ENCODE data around the gene UBE2F.
A peak's percentile ranks its signal among the peaks of the same experiment; 100 is the strongest.
"Not testable (repeated sequence)": the region's sequence is repeated elsewhere in the genome, so short reads cannot be mapped to it uniquely, and the experiment has no call there.

The UBE2F gene

GRCh38 chr2:237943395-237944094, 23.3 kb upstream of the UBE2F start:
- DNase-seq (ENCODE audit: extremely low read depth in 1 of 2, low read depth in 1 of 2): no peak

DNA sequence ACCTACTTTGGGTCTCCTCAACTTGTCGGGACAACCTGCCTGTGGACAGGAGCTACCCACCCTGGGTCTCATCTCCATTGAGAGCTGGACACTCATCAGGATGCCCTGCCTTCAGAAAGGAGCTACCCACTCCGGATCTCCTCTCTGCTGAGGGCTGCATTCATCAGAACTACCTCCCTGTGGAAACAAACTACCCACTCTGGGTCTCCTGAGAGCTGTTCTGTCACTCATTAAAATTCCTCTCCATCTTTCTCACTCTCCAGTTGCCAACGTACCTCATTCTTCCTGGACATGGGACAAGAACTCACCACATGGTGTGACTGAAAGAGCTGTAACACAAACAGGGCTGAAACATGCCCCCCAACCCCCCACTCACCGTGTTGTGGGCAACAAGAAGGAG, 22.5 kb upstream of the UBE2F start:
- DNase-seq (ENCODE audit: extremely low read depth in 1 of 2, low read depth in 1 of 2): no peak

- no peak for DNase-seq (ENCODE audit: extremely low read depth in 1 of 2, low read depth in 1 of 2)
Observed at GRCh38 chr2:237946423-237946822, 20.4 kb upstream of the UBE2F start.

DNA sequence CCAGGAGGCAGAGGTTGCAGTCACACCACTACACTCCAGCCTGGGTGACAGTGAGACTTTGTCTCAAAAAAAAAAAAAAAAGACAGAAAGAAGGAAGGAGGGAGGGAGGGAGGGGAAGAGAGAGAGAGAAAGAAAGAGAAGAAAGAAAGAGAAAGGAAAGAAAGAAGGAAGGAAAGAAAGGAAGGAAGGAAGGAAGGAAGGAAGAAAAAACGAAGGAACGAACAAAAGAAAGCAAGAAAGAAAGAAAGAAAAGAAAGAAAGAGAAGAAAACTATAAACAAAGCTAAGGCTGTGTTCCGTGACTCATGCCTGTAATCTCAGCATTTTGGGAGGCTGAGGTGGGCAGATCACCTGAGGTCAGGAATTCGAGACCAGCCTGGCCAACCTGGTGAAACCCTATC, 15.5 kb upstream of the UBE2F start:
- DNase-seq (ENCODE audit: extremely low read depth in 1 of 2, low read depth in 1 of 2): not testable (repeated sequence)

DNA sequence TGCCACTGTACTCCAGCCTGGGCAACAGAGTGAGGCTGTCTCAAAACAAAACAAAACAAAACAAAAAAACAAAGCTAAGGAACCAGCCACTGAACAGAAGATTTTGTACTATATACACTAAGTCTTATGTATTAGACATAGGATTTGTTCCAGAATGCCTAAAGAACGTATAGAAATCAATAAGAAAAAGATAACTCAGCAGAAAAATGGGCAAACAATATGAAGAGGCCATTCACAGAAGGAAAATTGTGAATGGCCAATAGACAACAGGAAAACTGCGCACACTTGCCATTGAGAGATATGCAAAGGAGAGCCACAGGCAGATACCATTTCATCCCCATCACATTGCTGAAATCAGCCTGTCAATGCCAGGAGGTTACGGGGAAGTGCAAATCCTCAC, 14.9 kb upstream of the UBE2F start:
- DNase-seq (ENCODE audit: extremely low read depth in 1 of 2, low read depth in 1 of 2): no peak

GRCh38 chr2:237952851-237953250, 14.0 kb upstream of the UBE2F start:
- DNase-seq (ENCODE audit: extremely low read depth in 1 of 2, low read depth in 1 of 2): no peak

DNA sequence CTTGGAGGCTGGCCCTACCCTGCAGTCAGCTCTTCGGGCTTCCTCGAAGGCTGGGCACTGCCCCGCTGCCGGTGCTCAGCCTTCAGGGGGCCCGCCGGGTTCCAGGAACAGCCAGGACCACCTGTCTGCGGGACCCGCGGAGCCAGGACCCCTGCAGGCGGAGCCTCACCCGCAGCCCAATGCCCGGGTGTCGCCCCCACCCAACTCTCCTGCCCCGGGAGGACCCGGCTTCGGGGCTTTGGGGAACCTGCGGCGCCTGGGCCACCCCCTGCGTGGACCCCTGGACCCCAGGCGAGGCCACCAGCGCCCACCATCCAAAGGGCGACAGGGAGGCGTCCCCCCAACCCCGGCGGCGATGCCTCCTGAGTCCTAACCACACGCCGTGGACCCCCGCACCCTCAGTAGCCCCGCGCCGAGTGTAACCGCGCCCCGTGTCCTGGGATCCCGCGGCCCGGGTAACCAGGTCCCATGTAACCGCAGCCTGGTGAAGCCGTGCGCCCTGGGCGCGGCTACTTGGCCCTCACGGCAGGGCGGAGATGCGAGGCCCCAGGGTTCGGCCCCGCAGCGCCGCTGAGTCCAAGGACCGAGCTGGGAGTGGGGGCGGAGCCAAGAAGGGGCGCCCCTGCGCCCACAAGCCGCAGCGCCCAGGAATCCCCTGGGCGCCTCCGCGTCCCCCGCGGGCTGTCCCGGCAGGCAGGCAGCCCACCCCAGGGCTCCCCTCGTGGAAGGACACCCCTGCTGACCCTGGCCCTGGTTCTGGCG, 11.0 kb upstream of the UBE2F start:
- no peak for DNase-seq (ENCODE audit: extremely low read depth in 1 of 2, low read depth in 1 of 2)

DNA sequence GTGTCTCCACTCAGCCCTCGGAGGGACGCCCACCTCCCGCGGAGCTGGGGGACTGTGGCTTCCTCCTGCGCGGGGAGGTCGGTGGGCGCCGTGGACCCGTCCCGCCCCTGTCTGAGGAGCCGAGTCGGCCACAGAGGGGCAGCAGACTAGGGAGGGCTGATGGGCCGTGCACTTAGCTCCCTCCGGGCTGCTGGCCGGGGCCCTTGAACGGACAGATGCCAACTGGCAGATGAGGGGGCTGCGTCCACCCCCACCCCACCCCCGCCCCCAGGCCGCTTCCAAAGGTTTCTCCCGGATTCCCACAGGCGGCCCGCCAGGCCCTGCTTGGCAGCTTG, 10.4 kb upstream of the UBE2F start:
- DNase-seq (ENCODE audit: extremely low read depth in 1 of 2, low read depth in 1 of 2): no peak

DNA sequence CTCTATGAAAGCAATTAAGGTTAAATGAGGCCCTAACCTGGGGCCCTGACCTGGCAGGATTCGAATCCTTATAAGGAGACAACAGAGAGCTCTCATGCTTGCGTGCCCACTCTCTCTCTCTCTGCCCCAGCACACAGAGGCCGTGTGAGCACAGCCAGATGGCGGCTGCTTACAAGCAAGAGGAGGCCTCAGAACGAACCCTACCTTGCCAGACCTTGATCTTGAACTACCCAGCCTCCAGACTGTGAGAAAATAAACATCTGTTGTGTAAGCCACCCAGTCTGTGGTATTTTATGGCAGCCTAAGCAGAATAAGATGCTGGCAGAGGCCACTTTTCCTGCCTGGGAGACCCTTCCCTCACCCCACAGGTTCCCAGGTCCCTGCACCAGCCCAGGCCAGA, 5.2 kb upstream of the UBE2F start:
- DNase-seq (ENCODE audit: extremely low read depth in 1 of 2, low read depth in 1 of 2): no peak

GRCh38 chr2:237962432-237963084, 4.3 kb upstream of the UBE2F start:
- DNase-seq (ENCODE audit: extremely low read depth in 1 of 2, low read depth in 1 of 2): no peak

GRCh38 chr2:237963490-237963991, 3.3 kb upstream of the UBE2F start:
- not testable (repeated sequence) for DNase-seq (ENCODE audit: extremely low read depth in 1 of 2, low read depth in 1 of 2)

GRCh38 chr2:237964194-237964577, 2.6 kb upstream of the UBE2F start:
- DNase-seq (ENCODE audit: extremely low read depth in 1 of 2, low read depth in 1 of 2): no peak

DNA sequence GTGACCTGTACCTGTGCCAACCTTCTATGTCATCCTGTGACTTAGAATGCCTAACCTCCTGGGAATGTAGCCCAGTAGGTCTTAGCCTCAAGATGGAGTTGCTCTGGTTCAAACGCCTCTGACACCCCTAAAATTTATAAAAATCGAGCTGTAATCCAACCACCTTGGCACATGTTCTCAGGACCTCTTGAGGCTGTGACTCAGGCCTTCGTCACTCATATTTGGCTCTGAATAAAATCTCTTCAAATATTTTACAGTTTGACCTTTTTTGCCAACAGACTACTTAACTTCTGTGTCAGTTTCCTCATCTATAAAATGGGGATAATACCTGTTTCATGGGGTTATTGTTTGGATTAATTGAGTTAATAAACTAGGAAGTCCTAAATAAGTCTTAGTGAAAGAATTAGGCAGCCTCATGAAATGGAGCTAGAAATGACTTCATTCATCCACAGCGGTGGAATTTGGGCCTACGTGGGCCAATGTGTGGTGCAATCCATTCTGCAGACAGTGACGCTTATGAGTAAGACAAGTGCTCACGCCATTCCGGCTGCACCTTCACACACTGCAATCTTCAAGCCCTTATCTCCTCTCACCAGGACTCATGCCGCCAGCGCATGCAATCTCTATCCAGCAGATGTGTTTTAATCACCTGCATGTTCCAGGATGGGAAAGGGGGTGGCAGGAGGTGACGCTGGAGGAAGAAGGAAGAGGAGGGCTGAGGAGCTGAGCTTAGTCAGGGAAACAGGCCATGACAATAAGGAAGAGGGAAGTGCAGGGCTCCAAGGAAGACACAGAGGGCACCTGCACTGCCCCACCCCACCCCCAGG, 2.0 kb upstream of the UBE2F start:
- DNase-seq (ENCODE audit: extremely low read depth in 1 of 2, low read depth in 1 of 2): no peak

DNA sequence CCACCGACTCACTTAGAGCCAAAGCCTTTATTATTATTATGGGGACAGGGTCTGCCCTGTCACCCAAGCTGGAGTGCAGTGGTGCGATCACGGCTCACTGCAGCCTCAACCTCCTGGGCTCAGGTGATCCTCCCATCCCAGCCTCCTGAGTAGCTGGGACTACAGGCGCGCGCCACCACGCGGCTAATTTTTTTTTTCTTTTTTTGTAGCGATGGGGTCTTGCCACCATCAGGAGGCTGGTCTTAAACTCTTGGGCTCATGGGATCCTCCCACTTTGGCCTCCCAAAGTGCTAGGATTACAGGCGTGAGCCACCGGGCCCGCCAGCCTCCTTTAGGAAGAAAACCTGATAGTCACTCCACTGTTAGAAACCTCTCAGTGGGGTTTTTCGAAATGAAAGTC, 970 bp upstream of the UBE2F start:
- DNase-seq (ENCODE audit: extremely low read depth in 1 of 2, low read depth in 1 of 2): not testable (repeated sequence)

- no peak for DNase-seq (ENCODE audit: extremely low read depth in 1 of 2, low read depth in 1 of 2)
Observed at GRCh38 chr2:237966250-237966564, 607 bp upstream of the UBE2F start.

DNA sequence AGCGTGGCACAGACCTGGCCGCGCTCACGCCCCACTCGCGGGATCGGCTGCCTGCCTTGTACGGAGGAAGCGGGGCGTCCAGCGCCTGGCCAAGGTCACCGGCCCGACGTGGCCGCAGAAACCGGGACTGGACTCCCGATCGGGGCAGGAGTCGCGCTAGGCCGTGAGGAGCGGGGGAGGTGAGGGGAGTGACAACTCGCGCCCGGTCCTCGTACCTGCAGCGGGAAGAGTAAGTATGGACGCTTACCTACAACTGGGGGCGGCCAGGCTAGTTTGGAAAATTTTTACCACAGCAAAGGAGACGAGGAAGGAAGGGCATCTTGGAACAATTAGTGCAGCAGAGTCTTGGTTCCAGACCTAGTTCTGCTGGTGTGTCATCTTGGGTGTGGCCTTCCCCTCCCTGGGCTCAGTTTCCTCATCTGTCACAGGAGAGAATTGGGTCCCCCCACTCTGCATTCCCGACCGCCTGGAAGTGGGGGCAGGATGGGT, 693 bp downstream of the UBE2F start:
- no peak for DNase-seq (ENCODE audit: extremely low read depth in 1 of 2, low read depth in 1 of 2)

DNA sequence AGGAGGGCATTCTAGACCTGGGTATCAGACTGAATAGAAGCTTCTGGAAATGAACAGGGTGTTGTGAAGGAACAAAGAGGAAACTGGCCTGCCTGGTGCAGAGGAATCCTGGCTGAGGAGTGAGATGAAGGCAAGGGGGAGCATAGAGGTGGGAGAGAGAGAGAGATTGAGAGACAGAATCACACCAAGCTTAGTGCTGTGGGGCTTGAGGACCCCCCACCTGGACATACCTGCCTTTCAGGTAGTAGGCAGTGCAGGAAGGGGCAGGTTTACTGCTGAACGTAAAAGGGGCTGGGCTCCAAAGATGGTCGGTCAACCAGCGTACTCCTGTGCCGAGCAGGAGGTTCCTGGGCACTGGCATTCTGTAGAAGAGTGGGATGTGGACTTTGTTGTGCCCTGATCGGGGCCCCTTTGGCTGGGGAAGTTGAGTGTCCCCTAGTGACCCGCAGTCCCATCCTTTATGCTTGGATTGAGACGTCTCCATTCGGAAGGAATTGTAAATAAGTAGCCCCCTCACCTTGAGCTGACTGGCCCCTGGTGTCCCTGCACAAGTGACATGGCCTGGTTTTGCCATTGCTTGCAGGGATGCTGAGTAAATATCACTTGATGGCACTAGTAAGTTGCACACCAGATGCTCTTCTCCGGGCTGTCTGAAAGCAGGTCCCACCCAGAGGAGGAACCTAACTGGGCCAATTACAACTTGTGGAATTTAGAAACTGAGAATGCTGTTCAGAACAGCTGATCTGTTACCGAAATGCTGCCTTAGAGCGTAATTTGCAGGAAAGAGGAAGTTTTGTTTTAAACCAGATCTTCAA, 1.4 kb downstream of the UBE2F start:
- peak in 1 of 2 donors; percentile 17 for DNase-seq (ENCODE audit: extremely low read depth in 1 of 2, low read depth in 1 of 2)

DNA sequence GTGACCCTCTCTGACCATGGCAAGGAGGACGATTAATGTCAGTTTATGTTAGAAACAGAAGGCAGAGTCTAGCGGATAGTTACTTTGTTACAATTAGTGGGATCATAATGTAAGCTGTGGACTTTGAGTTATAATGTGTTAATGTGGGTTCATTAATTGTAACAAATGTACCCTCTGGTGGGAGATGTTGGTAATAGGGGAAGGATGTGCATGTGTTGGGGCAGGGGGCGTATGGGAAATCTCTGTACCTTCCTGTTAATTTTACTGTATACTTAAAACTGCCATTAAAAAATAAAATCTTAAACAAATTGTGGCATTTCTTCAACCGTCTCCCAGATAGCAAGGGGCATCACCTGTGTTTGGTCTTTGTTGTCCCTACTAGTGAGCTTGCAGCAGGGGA, 4.8 kb downstream of the UBE2F start:
- no peak for DNase-seq (ENCODE audit: extremely low read depth in 1 of 2, low read depth in 1 of 2)

DNA sequence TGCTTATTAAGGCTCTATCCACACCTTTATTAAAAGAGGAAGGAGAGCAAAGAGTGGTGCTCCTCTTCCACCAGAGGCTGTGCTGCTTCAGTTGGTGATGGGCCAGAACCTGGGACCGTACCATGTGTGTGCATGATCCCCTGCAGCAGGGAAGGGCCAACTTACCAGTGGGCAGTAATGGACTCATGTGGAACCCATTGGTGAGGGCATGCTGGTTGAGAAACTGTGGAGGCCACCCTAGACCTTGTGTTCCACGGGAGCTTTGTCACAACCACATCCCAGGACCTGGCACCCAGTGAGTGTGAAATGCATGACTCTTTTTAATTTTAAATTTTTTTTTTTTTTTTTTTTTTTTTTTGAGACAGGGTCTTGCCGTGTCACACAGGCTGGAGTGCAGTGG, 5.4 kb downstream of the UBE2F start:
- no peak for DNase-seq (ENCODE audit: extremely low read depth in 1 of 2, low read depth in 1 of 2)

- DNase-seq (ENCODE audit: extremely low read depth in 1 of 2, low read depth in 1 of 2): no peak
Observed at GRCh38 chr2:237972936-237973335, 6.1 kb downstream of the UBE2F start.

Data from activated CD8-positive, alpha-beta memory T cell treated with anti-CD3 and anti-CD28 coated beads for 1 hour (primary cell).